Measurements from ENCODE around the gene ZNF830.
"Not testable (repeated sequence)": the region's sequence is repeated elsewhere in the genome, so short reads cannot be mapped to it uniquely, and the experiment has no call there.

ZNF830 gene

GRCh38 chr17:34961093-34961911 is at the start of gene ZNF830, which contains the start of gene CCT6B:
TSS of gene ZNF830 (plus strand) at chr17:34961540. CDS start at chr17:34961567, 27 bp downstream.
TSS of gene CCT6B (minus strand) at chr17:34961460. CDS start at chr17:34961393, 67 bp downstream.
- in situ Hi-C loops (cut with MboI; ENCODE audit: low sequenced_read_pairs): no loop called here

DNA sequence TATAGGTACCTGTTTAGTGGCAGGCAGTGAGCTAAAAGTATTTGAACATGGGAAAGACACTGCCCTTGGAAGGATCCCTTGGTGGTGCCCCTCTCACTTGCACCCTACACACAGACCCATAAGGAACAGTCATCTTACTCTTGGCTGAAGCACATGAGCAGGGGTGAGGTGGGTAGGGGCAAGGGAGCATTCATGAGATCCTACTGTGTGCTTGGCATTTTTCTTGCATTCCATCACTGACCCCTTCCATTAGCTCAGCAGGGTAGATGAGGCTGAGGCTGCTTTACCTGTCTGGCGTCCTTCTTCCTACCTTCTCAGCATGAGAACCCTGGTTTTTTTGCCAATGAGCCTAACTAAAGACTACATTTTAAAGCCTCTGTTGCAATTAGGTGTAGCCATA is 48.3 kb upstream of the ZNF830 start:
- in situ Hi-C loops (cut with MboI; ENCODE audit: low sequenced_read_pairs): no loop called here

DNA sequence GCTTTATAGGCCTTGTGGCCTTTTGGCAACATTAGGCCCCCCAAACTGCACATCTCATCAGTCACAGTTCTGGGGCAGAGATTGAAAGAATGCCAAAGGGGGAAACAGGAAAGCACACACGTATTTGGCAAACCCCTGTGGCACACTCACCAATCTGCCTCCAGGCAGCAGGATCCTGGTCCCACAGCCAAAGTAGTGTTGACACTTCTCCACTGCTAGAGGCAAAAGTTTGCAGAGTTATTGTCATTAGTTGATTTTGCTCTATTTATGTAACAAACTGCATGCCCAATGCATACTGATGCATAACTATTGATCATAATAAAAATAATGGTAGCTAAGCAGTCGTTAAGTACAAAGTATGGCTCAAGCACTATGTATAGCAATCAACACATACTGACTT is 45.2 kb upstream of the ZNF830 start:
- in situ Hi-C loops (cut with MboI; ENCODE audit: low sequenced_read_pairs): no loop called here

GRCh38 chr17:34917381-34917780 is 44.0 kb upstream of the ZNF830 start:
- in situ Hi-C loops (cut with MboI; ENCODE audit: low sequenced_read_pairs): no loop called here

GRCh38 chr17:34920676-34921075 is 40.7 kb upstream of the ZNF830 start:
- in situ Hi-C loops (cut with MboI; ENCODE audit: low sequenced_read_pairs): no loop called here

GRCh38 chr17:34926661-34927060 is 34.7 kb upstream of the ZNF830 start:
- in situ Hi-C loops (cut with MboI; ENCODE audit: low sequenced_read_pairs): no loop called here

DNA sequence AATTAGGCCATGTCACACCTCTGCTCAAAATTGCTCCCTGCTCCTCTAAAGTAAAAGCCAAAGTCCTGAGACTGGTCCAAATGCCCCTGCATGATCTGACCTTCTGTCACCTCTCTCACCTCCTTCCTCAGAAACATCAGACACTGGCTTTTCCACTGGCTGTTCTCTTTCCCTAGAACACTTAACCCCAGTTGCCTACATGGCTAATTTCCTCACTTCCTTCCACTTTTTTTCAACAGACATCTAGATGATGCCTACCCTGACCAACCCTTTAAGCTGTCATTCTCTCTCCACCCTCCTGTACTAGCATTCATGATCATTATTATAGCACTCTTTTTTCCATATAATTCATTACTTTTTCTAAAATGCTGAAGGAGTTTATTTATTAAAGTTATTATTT is 31.1 kb upstream of the ZNF830 start:
- in situ Hi-C loops (cut with MboI; ENCODE audit: low sequenced_read_pairs): no loop called here

DNA sequence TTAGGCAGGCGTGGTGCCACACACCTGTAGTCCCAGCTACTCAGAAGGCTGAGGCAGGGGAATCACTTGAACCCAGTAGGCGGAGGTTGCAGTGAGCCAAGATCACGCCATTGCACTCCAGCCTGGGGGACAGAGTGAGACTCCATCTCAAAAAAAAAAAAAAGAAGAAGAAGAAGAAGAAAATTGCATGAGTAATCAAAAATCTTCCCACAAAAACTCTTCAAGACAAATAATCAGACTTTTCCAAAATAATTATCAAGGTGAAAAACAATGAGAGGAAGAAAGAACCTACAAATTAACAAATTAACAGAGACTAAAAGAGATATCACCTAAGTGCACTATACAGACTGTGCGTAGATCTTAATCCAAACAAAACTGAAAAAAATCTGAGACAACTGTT is 10.6 kb upstream of the ZNF830 start:
- in situ Hi-C loops (cut with MboI; ENCODE audit: low sequenced_read_pairs): not testable (repeated sequence)

DNA sequence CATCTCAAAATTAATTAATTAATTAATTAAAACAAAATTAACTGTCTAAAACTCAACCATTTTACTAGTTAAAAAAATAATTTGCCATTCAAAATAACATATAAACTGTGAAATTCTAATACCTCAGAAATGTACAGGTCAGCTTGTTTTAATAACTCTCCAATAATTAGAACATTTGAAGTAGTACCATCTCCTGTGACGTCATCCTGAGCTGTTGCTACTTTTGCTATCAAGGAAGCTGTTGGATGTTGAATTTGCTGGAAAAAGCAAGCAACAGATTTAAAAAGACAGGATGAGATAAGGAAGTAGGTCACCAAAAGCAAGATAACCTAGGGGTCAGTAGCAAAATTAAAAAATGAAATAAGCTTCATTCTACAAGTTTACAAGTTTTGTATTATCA is 2.9 kb upstream of the ZNF830 start:
- in situ Hi-C loops (cut with MboI; ENCODE audit: low sequenced_read_pairs): no loop called here

- in situ Hi-C loops (cut with MboI; ENCODE audit: low sequenced_read_pairs): no loop called here
These were observed 12.8 kb downstream of the ZNF830 start for GRCh38 chr17:34974179-34974578.

DNA sequence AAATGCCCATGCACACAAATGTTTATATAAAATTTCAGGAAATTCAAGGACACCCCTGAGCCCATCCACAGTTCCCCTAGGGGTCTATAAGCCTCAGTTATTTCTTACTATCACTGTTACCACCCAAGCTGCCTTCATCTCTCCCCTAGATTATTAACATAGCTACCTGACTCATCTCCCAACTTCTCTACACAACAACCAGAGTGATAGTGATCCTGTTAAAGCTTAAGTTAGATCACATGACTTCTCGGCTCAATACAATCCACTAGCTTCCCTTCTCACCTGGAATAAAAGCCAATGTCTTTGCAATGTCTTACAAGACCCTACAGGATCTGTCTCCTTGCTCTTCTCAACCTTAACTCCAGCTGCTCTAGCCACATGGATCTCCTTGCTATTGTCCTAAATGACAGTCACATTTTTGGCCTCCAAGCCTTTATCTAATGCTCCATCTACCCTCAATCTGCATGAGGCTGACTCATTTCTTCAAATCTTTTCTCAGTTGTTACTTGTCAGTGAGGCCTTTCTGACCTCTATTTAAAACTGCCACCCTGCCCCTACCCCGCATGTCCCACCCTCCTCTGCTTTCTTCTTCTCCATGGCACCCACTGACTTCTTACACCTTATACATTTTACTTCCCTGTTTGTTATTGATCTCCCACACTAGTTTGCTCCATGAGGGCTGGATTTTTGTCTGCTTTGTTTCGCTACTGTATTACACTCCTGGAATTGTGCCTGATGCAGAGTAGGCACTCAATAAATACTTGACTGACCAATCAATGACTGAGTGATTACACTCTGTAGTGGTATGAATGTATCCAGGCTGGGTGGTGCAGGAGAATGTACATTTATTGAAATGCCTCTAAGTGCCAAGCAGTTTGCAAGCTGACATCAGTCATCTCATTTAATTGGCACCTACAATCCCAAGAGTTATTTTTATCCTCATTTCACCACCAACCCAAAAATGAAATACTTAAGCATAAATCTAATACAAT is 13.8 kb downstream of the ZNF830 start:
- in situ Hi-C loops (cut with MboI; ENCODE audit: low sequenced_read_pairs): no loop called here

DNA sequence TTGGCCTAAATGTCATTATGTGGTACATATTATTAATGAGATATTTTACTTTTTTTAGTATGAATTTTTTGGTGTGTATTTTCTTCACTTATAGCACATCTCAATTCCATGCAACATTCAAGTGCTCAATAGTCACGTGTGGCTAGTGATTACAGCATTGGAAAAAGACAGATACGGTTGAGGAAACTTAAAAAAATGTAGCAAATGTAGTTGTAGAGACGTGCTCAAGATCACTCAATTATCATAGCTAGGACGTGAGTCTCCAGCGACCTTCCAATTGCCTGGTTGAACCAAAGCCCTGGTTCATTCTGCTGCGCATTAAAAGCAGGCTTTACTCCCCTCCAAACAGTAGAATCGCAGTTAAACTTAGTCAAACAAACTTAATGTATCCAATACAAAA is 17.8 kb downstream of the ZNF830 start:
- in situ Hi-C loops (cut with MboI; ENCODE audit: low sequenced_read_pairs): no loop called here

- in situ Hi-C loops (cut with MboI; ENCODE audit: low sequenced_read_pairs): no loop called here
These were observed 18.5 kb downstream of the ZNF830 start for GRCh38 chr17:34979650-34980352.

- in situ Hi-C loops (cut with MboI; ENCODE audit: low sequenced_read_pairs): no loop called here
These were observed 19.0 kb downstream of the ZNF830 start, which contains the start of gene LIG3 for GRCh38 chr17:34980353-34980680. TSS of gene LIG3 (plus strand) at chr17:34980512. CDS start at chr17:34983006, 2,494 bp downstream.

DNA sequence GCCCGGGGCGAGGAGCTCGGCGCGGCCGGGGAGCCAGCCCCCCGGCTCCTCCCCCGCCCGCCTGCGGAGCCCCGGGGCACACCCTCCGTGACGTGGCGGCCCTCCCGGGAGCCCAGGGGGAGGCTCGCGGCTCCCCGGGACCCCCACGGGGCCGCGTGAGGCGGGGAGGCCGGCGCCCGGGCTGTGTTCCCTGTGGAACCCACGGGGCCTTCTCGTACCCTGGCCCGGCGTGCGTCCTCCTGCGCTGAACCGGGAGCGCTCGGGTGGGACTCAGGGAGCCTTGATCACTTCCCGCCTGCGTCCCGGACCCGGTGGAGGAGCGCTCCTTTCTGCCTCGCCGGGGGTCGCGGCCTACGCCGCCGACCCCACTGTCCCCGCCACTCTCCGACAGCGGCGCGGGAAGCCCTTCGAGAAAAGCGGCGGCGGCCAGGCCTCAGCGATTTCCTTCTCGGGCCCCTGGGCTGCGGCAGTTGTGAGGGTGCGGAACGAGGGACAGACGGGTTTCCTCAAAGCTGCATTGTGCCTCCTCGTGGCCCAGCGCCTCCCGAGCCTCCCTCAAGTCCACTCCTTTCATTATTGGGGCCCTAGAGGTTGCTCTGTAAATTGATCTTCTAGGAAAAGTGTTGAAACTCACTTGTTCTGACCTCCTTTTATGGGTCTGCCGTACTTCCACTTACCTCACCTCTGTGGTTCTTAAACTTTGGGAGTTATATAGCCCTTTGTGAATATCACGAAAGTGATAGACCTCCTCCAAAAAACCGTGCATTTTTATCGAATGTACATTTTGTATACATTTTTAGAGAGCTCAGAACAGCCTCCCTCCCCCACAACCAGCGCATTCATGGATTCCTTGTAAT is 19.6 kb downstream of the ZNF830 start:
- in situ Hi-C loops (cut with MboI; ENCODE audit: low sequenced_read_pairs): no loop called here

DNA sequence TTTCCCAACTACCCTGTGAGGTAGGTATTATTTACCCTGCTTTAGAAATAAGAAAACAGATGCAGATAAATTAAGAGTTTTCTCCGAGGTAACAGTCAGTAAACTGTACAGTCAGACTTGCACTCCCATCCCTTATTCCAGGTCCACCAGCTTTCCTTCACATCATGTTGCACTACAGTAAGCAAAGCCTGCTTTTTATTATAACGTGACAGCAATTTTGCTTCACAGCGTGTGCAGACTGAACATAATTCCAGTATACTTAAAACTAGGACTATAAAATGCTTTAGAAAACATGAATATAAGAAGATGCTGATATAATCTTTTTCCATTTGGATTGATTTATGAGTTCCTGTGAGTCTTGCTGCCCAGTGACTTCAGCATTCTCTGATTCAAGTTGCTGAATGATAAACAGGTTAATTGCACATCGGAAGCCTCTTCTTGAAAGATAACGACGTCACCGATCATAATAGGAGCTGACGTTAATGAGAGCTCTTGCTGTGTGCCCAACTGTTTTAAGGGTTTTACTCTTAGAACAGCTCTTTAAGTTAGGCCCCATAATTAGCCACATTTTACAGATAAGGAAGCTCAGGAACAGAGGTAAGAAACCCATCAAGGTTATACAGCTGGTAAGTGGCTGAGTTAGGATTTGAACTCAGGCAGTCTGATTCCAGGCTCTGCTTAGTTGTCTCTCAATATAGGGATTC is 20.4 kb downstream of the ZNF830 start:
- in situ Hi-C loops (cut with MboI; ENCODE audit: low sequenced_read_pairs): no loop called here

GRCh38 chr17:34987232-34987631 is 25.9 kb downstream of the ZNF830 start:
- in situ Hi-C loops (cut with MboI; ENCODE audit: low sequenced_read_pairs): no loop called here

GRCh38 chr17:34988644-34989043 is 27.3 kb downstream of the ZNF830 start:
- in situ Hi-C loops (cut with MboI; ENCODE audit: low sequenced_read_pairs): no loop called here

DNA sequence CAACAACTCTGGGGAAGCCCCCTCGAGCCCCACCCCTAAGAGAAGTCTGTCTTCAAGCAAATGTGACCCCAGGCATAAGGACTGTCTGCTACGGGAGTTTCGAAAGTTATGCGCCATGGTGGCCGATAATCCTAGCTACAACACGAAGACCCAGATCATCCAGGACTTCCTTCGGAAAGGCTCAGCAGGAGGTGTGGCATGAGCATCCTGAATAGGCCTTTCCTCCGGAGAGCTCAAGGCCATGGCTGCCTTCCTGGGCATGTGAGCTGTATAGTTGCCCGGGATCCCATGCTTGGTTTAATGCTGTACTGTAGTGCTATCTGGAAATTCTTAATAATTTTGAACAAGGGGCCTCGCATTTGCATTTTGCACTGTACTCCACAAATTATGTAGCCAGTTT is 28.1 kb downstream of the ZNF830 start:
- in situ Hi-C loops (cut with MboI; ENCODE audit: low sequenced_read_pairs): no loop called here
